HL-60 (cell line): ENCODE measurements around the gene SPON1.

ENCODE experiments used
- TF ChIP-seq, protein P1 (sequence below): IDR thresholded peaks from one replicate; pipeline ENCODE4 v1.5.1; 2011; ENCODE audit warnings: low read length, control low read depth, inconsistent platforms; ENCODE audit not compliant: insufficient read depth
- TF ChIP-seq, protein P2 (sequence below): IDR thresholded peaks from 2 replicates; pipeline ENCODE4 v1.6.1; 2012; ENCODE audit warnings: low read depth; ENCODE audit not compliant: insufficient replicate concordance

DNA sequence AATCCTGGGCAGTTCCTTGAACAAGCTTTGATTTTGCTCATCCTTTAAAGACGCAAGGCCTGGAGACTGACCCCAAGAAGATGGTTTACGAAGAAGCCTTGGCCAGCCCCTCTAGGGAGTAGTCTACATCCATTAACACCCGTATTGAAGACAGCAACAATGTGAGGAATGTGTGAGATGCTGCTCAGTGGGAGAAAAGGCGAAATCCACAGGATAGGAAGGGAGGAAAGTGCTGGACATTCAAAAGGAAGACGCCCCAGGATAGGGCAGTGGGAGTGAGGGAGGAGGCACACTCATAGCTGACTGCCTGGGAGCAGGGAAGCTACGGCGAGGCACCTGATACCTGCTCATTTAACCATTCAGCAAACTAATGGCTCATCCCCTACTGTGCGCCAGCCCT is 282.4 kb downstream of the SPON1 start:
- TF ChIP-seq, protein P1, sequence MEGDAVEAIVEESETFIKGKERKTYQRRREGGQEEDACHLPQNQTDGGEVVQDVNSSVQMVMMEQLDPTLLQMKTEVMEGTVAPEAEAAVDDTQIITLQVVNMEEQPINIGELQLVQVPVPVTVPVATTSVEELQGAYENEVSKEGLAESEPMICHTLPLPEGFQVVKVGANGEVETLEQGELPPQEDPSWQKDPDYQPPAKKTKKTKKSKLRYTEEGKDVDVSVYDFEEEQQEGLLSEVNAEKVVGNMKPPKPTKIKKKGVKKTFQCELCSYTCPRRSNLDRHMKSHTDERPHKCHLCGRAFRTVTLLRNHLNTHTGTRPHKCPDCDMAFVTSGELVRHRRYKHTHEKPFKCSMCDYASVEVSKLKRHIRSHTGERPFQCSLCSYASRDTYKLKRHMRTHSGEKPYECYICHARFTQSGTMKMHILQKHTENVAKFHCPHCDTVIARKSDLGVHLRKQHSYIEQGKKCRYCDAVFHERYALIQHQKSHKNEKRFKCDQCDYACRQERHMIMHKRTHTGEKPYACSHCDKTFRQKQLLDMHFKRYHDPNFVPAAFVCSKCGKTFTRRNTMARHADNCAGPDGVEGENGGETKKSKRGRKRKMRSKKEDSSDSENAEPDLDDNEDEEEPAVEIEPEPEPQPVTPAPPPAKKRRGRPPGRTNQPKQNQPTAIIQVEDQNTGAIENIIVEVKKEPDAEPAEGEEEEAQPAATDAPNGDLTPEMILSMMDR, result no peak
- TF ChIP-seq, protein P2, sequence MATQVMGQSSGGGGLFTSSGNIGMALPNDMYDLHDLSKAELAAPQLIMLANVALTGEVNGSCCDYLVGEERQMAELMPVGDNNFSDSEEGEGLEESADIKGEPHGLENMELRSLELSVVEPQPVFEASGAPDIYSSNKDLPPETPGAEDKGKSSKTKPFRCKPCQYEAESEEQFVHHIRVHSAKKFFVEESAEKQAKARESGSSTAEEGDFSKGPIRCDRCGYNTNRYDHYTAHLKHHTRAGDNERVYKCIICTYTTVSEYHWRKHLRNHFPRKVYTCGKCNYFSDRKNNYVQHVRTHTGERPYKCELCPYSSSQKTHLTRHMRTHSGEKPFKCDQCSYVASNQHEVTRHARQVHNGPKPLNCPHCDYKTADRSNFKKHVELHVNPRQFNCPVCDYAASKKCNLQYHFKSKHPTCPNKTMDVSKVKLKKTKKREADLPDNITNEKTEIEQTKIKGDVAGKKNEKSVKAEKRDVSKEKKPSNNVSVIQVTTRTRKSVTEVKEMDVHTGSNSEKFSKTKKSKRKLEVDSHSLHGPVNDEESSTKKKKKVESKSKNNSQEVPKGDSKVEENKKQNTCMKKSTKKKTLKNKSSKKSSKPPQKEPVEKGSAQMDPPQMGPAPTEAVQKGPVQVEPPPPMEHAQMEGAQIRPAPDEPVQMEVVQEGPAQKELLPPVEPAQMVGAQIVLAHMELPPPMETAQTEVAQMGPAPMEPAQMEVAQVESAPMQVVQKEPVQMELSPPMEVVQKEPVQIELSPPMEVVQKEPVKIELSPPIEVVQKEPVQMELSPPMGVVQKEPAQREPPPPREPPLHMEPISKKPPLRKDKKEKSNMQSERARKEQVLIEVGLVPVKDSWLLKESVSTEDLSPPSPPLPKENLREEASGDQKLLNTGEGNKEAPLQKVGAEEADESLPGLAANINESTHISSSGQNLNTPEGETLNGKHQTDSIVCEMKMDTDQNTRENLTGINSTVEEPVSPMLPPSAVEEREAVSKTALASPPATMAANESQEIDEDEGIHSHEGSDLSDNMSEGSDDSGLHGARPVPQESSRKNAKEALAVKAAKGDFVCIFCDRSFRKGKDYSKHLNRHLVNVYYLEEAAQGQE, result no peak
